ENCODE results near the gene IL31. TPM values are rescaled to one million over a fixed set of nuclear protein-coding genes. Genes with fewer than 3 reads are reported as not detected.

The IL31 gene
- total RNA-seq, 1 experiment from 2014 or later: not detected

DNA sequence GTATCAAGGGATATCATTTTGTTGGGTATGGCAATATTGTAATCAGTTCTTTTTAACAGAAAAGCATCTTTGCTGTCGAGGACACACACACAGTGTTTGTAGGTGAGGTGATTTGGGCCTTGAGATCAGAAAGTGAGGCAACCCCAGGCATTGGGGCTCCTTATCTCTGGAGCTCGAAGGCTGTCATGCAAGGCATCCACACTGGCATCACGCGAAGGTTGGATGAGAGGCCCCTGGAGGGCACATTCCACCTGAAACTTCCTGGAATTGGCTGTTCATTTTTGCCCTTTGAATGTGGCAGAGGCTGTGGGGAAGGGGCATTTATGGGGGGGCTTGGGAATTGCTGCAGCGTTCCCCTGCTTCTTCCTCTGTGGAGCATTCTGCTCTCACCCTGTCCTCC is 45.5 kb downstream of the IL31 start:
- H3K27ac ChIP-seq (ENCODE audit: low read length): no peak overlapping the region
- no peaks in the 10 kb centered on the region for H3K27me3 ChIP-seq (ENCODE audit: control insufficient read depth, insufficient read depth, low read length)
- peaks cover 14% of the 10 kb centered on the region for H3K36me3 ChIP-seq (ENCODE audit: control insufficient read depth, insufficient read depth, low read length)
- ATAC-seq (no peak), DNase-seq (ENCODE audit: low read depth, low spot score) (no peak)
- BruUV-seq (replicated peaks): TSS peak; percentile 46
- in situ Hi-C loops (cut with HindIII; ENCODE audit: low pct_unique_long_range_greater_than_20kb, low sequenced_read_pairs): no loop called here
- H3K4me3 ChIP-seq (ENCODE audit: low read depth in 2 of 2, low read length in 2 of 2): no peak overlapping the region
- intact Hi-C loops (cut with micrococcal nuclease; ENCODE audit: unreplicated experiment): no loop called here
- POLR2A ChIA-PET: no interaction called here
- no peaks in the 10 kb centered on the region for H3K9me3 ChIP-seq (ENCODE audit: control insufficient read depth, insufficient read depth, low read depth, low read length)
- CTCF ChIA-PET: no interaction called here
- TF ChIP-seq, protein P1, sequence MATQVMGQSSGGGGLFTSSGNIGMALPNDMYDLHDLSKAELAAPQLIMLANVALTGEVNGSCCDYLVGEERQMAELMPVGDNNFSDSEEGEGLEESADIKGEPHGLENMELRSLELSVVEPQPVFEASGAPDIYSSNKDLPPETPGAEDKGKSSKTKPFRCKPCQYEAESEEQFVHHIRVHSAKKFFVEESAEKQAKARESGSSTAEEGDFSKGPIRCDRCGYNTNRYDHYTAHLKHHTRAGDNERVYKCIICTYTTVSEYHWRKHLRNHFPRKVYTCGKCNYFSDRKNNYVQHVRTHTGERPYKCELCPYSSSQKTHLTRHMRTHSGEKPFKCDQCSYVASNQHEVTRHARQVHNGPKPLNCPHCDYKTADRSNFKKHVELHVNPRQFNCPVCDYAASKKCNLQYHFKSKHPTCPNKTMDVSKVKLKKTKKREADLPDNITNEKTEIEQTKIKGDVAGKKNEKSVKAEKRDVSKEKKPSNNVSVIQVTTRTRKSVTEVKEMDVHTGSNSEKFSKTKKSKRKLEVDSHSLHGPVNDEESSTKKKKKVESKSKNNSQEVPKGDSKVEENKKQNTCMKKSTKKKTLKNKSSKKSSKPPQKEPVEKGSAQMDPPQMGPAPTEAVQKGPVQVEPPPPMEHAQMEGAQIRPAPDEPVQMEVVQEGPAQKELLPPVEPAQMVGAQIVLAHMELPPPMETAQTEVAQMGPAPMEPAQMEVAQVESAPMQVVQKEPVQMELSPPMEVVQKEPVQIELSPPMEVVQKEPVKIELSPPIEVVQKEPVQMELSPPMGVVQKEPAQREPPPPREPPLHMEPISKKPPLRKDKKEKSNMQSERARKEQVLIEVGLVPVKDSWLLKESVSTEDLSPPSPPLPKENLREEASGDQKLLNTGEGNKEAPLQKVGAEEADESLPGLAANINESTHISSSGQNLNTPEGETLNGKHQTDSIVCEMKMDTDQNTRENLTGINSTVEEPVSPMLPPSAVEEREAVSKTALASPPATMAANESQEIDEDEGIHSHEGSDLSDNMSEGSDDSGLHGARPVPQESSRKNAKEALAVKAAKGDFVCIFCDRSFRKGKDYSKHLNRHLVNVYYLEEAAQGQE (IDR thresholded peaks at IDR 0.05; ENCODE audit: insufficient read depth in 1 of 2, low read depth in 2 of 2, low read length in 1 of 2): no peak
- no peak for TF ChIP-seq SIN3A (IDR thresholded peaks at IDR 0.05; ENCODE audit: borderline replicate concordance, insufficient read depth, low read depth, low read length)
- H3K4me1 ChIP-seq (ENCODE audit: control insufficient read depth, insufficient read depth, low read length): peaks cover 33% of the 10 kb centered on the region

DNA sequence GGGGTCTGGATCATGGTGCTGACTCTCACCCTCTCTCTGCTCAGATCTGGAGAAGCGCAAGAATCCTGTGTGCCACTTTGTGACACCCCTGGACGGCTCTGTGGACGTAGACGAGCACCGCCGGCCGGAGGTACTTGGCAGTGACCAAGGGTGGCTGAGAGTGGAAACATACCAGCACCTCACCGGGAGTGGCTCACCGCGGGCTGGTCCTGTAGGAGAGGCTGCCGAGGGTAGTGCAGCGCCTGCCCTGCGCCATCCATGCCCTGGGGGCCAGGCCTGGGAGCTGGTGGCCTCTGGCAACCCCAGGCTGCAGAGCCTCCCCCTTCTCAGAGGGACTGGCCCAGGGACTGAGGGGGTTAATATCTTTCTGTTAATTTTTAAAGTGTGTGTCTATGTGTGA is 46.2 kb downstream of the IL31 start:
- ChIA-PET CTCF (no interaction called here), POLR2A (no interaction called here)
- Histone ChIP-seq H3K4me3 (ENCODE audit: low read depth in 2 of 2, low read length in 2 of 2) (no peak overlapping the region), H3K4me1 (ENCODE audit: control insufficient read depth, insufficient read depth, low read length) (peaks cover 39% of the 10 kb centered on the region), H3K9me3 (ENCODE audit: control insufficient read depth, insufficient read depth, low read depth, low read length) (no peaks in the 10 kb centered on the region), H3K27me3 (ENCODE audit: control insufficient read depth, insufficient read depth, low read length) (no peaks in the 10 kb centered on the region), H3K36me3 (ENCODE audit: control insufficient read depth, insufficient read depth, low read length) (peaks cover 10% of the 10 kb centered on the region), H3K27ac (ENCODE audit: low read length) (peak overlapping the region; percentile 15; the same call in 1 of the 2 replicates)
- ATAC-seq (no peak), DNase-seq (ENCODE audit: low read depth, low spot score) (no peak)
- intact Hi-C loops (cut with micrococcal nuclease; ENCODE audit: unreplicated experiment) (no loop called here), in situ Hi-C loops (cut with HindIII; ENCODE audit: low pct_unique_long_range_greater_than_20kb, low sequenced_read_pairs) (no loop called here)
- no TSS peak for BruUV-seq (replicated peaks)
- TF ChIP-seq, protein P1 (IDR thresholded peaks at IDR 0.05; ENCODE audit: insufficient read depth in 1 of 2, low read depth in 2 of 2, low read length in 1 of 2): no peak
- TF ChIP-seq TCF7L2 (IDR thresholded peaks at IDR 0.05; ENCODE audit: low read depth, low read length) (no peak), SIN3A (IDR thresholded peaks at IDR 0.05; ENCODE audit: borderline replicate concordance, insufficient read depth, low read depth, low read length) (no peak), POLR2AphosphoS5 (IDR thresholded peaks at IDR 0.05; ENCODE audit: low read depth, low read length) (no peak)
- TF ChIP-seq, protein P2, sequence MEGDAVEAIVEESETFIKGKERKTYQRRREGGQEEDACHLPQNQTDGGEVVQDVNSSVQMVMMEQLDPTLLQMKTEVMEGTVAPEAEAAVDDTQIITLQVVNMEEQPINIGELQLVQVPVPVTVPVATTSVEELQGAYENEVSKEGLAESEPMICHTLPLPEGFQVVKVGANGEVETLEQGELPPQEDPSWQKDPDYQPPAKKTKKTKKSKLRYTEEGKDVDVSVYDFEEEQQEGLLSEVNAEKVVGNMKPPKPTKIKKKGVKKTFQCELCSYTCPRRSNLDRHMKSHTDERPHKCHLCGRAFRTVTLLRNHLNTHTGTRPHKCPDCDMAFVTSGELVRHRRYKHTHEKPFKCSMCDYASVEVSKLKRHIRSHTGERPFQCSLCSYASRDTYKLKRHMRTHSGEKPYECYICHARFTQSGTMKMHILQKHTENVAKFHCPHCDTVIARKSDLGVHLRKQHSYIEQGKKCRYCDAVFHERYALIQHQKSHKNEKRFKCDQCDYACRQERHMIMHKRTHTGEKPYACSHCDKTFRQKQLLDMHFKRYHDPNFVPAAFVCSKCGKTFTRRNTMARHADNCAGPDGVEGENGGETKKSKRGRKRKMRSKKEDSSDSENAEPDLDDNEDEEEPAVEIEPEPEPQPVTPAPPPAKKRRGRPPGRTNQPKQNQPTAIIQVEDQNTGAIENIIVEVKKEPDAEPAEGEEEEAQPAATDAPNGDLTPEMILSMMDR (IDR thresholded peaks at IDR 0.05): no peak
